HepG2 (cell line): ENCODE measurements around the gene TRNP1. TPM values are rescaled to one million over a fixed set of nuclear protein-coding genes. Genes with fewer than 3 reads are reported as not detected.

Experiments used
- ATAC-seq: fragments of 200-7000 bp; cut with Tn5 transposase; 3 replicates; pipeline ENCODE4 v1.9.1; 2020; ENCODE audit warnings: mild to moderate bottlenecking, moderate library complexity
- BruUV-seq: library from RNA; stranded (reverse); fragments of 400-500 nt; replicated peaks from 2 replicates; lab custom pipeline; 2021; lab: Mats Ljungman, UMichigan
- CTCF ChIA-PET: fragments of 300-600 bp; formaldehyde crosslinking; extraction: SDS; loops from one replicate; lab custom pipeline; 2021; ENCODE audit warnings: low total read pairs, inconsistent platforms, low intra/inter-chr PET ratio; lab: Yijun Ruan, JAX
- POLR2A ChIA-PET: fragments of 350-600 bp; sonication (Branson Sonifier 250); formaldehyde crosslinking; loops from one replicate; lab custom pipeline; 2020; ENCODE audit warnings: antibody characterized with exemption, inconsistent platforms; lab: Yijun Ruan, JAX
- DNase-seq: peaks from one replicate; pipeline ENCODE4 v3.0.0-alpha.2; 2015; ENCODE audit warnings: low spot score
- FAIRE-seq: peaks from 3 replicates; lab custom pipeline; 2011; peaks lifted over from hg19 to GRCh38; lab: Jason Lieb, UNC
- H2AFZ ChIP-seq: one replicate; pipeline ENCODE4 v1.6.1; 2011; ENCODE audit warnings: low read length, inconsistent platforms
- H3K27ac ChIP-seq: fragments of 300-600 bp; 3 replicates; pipeline ENCODE4 v1.8.0; 2011; ENCODE audit warnings: mixed run types, mild to moderate bottlenecking, mixed read lengths, low read length, inconsistent platforms; ENCODE audit not compliant: insufficient read depth; ENCODE audit errors: extremely low read length
- H3K27me3 ChIP-seq, 2 experiments: fragments of 200-600 bp in 1 of 2; 2 replicates in 1 of 2; 3 replicates in 1 of 2; pipeline versions ENCODE4 v1.6.0 to v1.8.0; 2011; ENCODE audit warnings: low read length in 2 of 2, mild to moderate bottlenecking in 2 of 2, moderate library complexity in 2 of 2, inconsistent platforms in 1 of 2; ENCODE audit not compliant: insufficient read depth in 2 of 2, control insufficient read depth in 1 of 2
- H3K36me3 ChIP-seq, 2 experiments: fragments of 200-600 bp in 1 of 2; replicated peaks in 1 of 2; 2 replicates in 1 of 2; 3 replicates in 1 of 2; pipeline versions ENCODE4 v1.5.1 to v1.8.0; 2011; ENCODE audit warnings: low read length in 2 of 2, inconsistent platforms in 1 of 2; ENCODE audit not compliant: insufficient read depth in 2 of 2, control insufficient read depth in 1 of 2
- H3K4me1 ChIP-seq: 2 replicates; pipeline ENCODE4 v1.5.1; 2012; ENCODE audit warnings: low read length, inconsistent platforms; ENCODE audit not compliant: insufficient read depth
- H3K4me2 ChIP-seq: 2 replicates; pipeline ENCODE4 v1.6.0; 2011; ENCODE audit warnings: low read depth, low read length, inconsistent platforms
- H3K4me3 ChIP-seq, 3 experiments: fragments of 200-600 bp in 1 of 3; sonication (generic), shearing (Covaris generic) in 1 of 3; replicated peaks in 1 of 3; 2 replicates each; pipeline ENCODE4 v1.5.1; 2011 to 2016; ENCODE audit warnings: low read length in 3 of 3, inconsistent platforms in 2 of 3, low read depth in 2 of 3, mild to moderate bottlenecking in 2 of 3, control low read depth in 1 of 3, mixed read lengths in 1 of 3; ENCODE audit not compliant: insufficient read depth in 1 of 3
- H3K79me2 ChIP-seq: one replicate; pipeline ENCODE4 v1.6.1; 2011; ENCODE audit warnings: low read length, inconsistent platforms; ENCODE audit not compliant: insufficient read depth
- H3K9ac ChIP-seq: 2 replicates; pipeline ENCODE4 v1.6.0; 2011; ENCODE audit warnings: mild to moderate bottlenecking, low read depth, low read length, inconsistent platforms; ENCODE audit not compliant: insufficient read depth
- H3K9me3 ChIP-seq: 2 replicates; pipeline ENCODE4 v1.5.1; 2012; ENCODE audit warnings: mild to moderate bottlenecking, low read length
- H4K20me1 ChIP-seq: 2 replicates; pipeline ENCODE4 v1.6.0; 2011; ENCODE audit warnings: inconsistent platforms, mild to moderate bottlenecking, low read length, moderate library complexity; ENCODE audit not compliant: insufficient read depth
- HOXA5 ChIP-seq: sonication (generic); formaldehyde crosslinking; IDR thresholded peaks from 2 replicates; pipeline ENCODE4 v1.4.0; 2020; ENCODE audit warnings: missing genetic modification reagents
- ISL2 ChIP-seq: sonication (generic); formaldehyde crosslinking; IDR thresholded peaks from 2 replicates; pipeline ENCODE4 v1.5.0; 2020; ENCODE audit warnings: missing genetic modification reagents
- PAF1 ChIP-seq: IDR thresholded peaks from 2 replicates; pipeline ENCODE4 v1.6.1; 2016; ENCODE audit warnings: missing genetic modification reagents, missing compliant biosample characterization
- THAP11 ChIP-seq: IDR thresholded peaks from 2 replicates; pipeline ENCODE4 v1.6.1; 2016; ENCODE audit warnings: missing biosample characterization, missing genetic modification reagents
- ZC3H4 ChIP-seq: sonication (generic); formaldehyde crosslinking; IDR thresholded peaks from 2 replicates; pipeline ENCODE4 v1.4.0; 2020; ENCODE audit warnings: missing genetic modification reagents, borderline replicate concordance
- ZFP36L1 ChIP-seq: sonication (generic); formaldehyde crosslinking; IDR thresholded peaks from 2 replicates; pipeline ENCODE4 v1.8.0; 2022; ENCODE audit warnings: mild to moderate bottlenecking, missing genetic modification reagents, moderate library complexity
- ZIK1 ChIP-seq: sonication (generic); formaldehyde crosslinking; IDR thresholded peaks from 2 replicates; pipeline ENCODE4 v1.5.0; 2020; ENCODE audit warnings: mild to moderate bottlenecking, low read depth, missing genetic modification reagents, borderline replicate concordance
- ZNF124 ChIP-seq: sonication (generic); formaldehyde crosslinking; IDR thresholded peaks from 2 replicates; pipeline ENCODE4 v1.4.0; 2020; ENCODE audit warnings: missing genetic modification reagents
- ZNF235 ChIP-seq: sonication (generic); formaldehyde crosslinking; IDR thresholded peaks from 2 replicates; pipeline ENCODE4 v1.8.1; 2023; ENCODE audit warnings: mild to moderate bottlenecking, missing genetic modification reagents, borderline replicate concordance
- ZNF367 ChIP-seq: sonication (generic); formaldehyde crosslinking; IDR thresholded peaks from 2 replicates; pipeline ENCODE4 v1.4.0; 2020; ENCODE audit warnings: missing genetic modification reagents, borderline replicate concordance
- ZNF430 ChIP-seq: sonication (generic); formaldehyde crosslinking; IDR thresholded peaks from 2 replicates; pipeline ENCODE4 v1.9.0; 2021; ENCODE audit warnings: mild to moderate bottlenecking, missing genetic modification reagents
- ZNF562 ChIP-seq: sonication (generic); formaldehyde crosslinking; IDR thresholded peaks from 2 replicates; pipeline ENCODE4 v1.8.0; 2022; ENCODE audit warnings: missing genetic modification reagents, borderline replicate concordance
- WGBS: methylation state at CpG from one replicate; pipeline ENCODE4 v1.1.6; 2017; ENCODE audit warnings: low lambda C conversion rate; 5-methylcytosine and 5-hydroxymethylcytosine counted together
- in situ Hi-C: cut with HindIII; loops from 2 replicates; pipeline ENCODE4 v1.10.0; 2017; ENCODE audit warnings: low pct_unique_long_range_greater_than_20kb; ENCODE audit not compliant: extremely low pct_ligation_motif_present
- intact Hi-C: fragments of 100-400 bp; cut with micrococcal nuclease; formaldehyde crosslinking; loops from one replicate; pipeline ENCODE4 v1.10.0; 2022; ENCODE audit not compliant: unreplicated experiment
- polyA plus RNA-seq, 8 experiments: library from polyadenylated mRNA; depleted of rRNA in 3 of 8; stranded (reverse) in 7 of 8; unstranded in 1 of 8; fragments of >200 nt; fragmentation: Illumina TruSeq in 4 of 8; extraction: Trizol in 4 of 8; gene quantifications; 2 replicates each; pipeline versions ENCODE4 v1.2.1 to v1.2.3, GENCODE V29; 2011 to 2016; ENCODE audit warnings: low read depth in 4 of 8, missing spikeins in 1 of 8, mixed read lengths in 1 of 8; ENCODE audit not compliant: insufficient read depth in 1 of 8
- total RNA-seq, 5 experiments: library from RNA; depleted of rRNA; stranded (reverse); fragments of >200 nt; fragmentation: Illumina TruSeq; extraction: Trizol; gene quantifications; 2 replicates each; pipeline ENCODE4 v1.2.3, GENCODE V29; 2016; ENCODE audit warnings: low read depth in 1 of 5
- TF ChIP-seq, protein P1 (sequence below): sonication (generic); formaldehyde crosslinking; IDR thresholded peaks from 2 replicates; pipeline ENCODE4 v1.4.0; 2020; ENCODE audit warnings: missing genetic modification reagents
- TF ChIP-seq, protein P2 (sequence below): sonication (generic); formaldehyde crosslinking; IDR thresholded peaks from 2 replicates; pipeline ENCODE4 v1.8.0; 2022; ENCODE audit warnings: mild to moderate bottlenecking, missing genetic modification reagents, borderline replicate concordance
- TF ChIP-seq, protein P3 (sequence below): sonication (generic); formaldehyde crosslinking; IDR thresholded peaks from 2 replicates; pipeline ENCODE4 v1.4.0; 2020; ENCODE audit warnings: missing genetic modification reagents

The TRNP1 gene
- total and polyA plus RNA-seq, 2 of the 13 experiments (the other 11 are each of a cell fraction or from before 2014, with no cell fraction given), result 42.0 to 158 TPM

DNA sequence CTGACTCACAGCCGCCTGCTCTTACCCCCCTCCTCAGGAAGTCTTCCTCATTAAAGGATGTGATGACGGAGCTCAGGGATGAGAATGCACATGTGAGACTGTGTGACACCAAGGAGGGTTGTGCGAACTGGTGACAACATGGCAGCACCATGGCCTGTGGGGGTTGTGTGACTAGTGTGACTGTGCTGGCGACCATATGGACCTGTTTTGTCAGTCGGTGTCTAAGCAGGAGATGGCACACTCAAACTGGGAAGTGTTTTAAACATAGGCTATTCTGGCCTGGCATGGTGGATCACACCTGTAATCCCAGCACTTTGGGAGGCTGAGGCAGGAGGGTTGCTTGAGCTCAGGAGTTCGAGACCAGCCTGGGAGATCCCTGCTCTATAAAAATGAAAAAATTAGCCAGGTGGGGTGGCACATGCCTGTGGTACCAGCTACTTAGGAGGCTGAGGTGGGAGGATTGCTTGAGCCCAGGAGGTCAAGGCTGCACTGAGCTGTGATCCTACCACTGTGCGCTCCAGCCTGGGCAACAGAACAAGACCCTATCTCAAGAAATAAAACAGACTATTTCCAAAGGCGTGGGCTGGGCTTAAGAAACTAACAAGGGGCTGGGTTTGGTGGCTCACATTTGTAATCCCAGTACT lies 7.4 kb downstream of the TRNP1 start (continued):
- TF ChIP-seq THAP11, result no peak
- TF ChIP-seq ZNF235 (CRISPR knock-in tag), result no peak
- TF ChIP-seq ZNF430 (CRISPR knock-in tag), result 0 out of 2 replicates have a peak, but pooled peaks have one; percentile 46
- 0 out of 2 replicates have a peak, but pooled peaks have one; percentile 59 for TF ChIP-seq ZIK1

DNA sequence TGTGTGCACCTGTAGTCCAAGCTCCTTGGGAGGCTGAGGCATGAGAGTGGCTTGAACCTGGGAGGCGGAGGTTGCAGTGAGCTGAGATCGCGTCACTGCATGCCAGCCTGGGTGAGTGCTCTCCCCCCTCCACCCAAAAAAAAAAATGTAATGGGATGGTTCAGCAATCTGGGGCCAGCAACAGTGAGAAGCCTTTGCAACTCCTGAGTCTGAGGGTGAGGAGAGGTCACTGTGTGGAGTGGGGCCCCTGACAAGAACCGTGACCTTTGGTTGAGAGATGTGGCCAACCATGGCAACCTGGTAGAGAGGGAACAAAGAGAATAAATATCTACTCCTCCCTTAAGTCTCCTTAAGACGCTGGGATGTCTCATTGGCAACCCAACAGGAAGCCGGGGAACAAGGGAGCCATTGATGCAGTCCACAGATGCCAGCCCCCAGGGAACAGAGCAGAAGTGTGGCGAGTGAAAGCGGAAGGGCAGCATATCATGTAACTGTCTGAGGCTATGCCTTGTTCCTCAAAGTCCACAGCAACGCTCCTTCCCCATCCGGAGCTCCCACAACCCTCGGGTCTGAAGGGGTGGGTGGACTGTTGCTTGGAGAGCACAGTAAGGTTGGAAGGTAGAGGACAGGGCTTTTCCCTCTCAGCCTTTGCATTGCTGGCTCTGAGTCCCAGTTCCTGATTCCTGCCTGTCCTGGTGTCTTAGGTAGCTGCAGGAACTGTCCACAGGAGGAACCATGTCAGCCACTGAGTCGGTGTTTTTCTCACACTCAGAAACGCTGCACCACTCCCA lies 8.3 kb downstream of the TRNP1 start:
- Histone ChIP-seq H3K36me3 (no peaks in the 10 kb centered on the region), H2AFZ (no peak overlapping the region)
- ATAC-seq, result peak; percentile 3
- TF ChIP-seq ZNF562 (CRISPR knock-in tag), result 0 out of 2 replicates have a peak, but pooled peaks have one; percentile 5
- TF ChIP-seq, protein P1, sequence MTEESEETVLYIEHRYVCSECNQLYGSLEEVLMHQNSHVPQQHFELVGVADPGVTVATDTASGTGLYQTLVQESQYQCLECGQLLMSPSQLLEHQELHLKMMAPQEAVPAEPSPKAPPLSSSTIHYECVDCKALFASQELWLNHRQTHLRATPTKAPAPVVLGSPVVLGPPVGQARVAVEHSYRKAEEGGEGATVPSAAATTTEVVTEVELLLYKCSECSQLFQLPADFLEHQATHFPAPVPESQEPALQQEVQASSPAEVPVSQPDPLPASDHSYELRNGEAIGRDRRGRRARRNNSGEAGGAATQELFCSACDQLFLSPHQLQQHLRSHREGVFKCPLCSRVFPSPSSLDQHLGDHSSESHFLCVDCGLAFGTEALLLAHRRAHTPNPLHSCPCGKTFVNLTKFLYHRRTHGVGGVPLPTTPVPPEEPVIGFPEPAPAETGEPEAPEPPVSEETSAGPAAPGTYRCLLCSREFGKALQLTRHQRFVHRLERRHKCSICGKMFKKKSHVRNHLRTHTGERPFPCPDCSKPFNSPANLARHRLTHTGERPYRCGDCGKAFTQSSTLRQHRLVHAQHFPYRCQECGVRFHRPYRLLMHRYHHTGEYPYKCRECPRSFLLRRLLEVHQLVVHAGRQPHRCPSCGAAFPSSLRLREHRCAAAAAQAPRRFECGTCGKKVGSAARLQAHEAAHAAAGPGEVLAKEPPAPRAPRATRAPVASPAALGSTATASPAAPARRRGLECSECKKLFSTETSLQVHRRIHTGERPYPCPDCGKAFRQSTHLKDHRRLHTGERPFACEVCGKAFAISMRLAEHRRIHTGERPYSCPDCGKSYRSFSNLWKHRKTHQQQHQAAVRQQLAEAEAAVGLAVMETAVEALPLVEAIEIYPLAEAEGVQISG (CRISPR knock-in tag), result peak; percentile 22; the same call in 1 of the 2 replicates
- TF ChIP-seq ZNF367 (CRISPR knock-in tag), result no peak
- no peak for TF ChIP-seq HOXA5 (CRISPR knock-in tag)
- TF ChIP-seq ISL2 (CRISPR knock-in tag), result 0 out of 2 replicates have a peak, but pooled peaks have one; percentile 17
- TF ChIP-seq PAF1 (CRISPR knock-in tag), result peak; percentile 93
- TF ChIP-seq, protein P2, sequence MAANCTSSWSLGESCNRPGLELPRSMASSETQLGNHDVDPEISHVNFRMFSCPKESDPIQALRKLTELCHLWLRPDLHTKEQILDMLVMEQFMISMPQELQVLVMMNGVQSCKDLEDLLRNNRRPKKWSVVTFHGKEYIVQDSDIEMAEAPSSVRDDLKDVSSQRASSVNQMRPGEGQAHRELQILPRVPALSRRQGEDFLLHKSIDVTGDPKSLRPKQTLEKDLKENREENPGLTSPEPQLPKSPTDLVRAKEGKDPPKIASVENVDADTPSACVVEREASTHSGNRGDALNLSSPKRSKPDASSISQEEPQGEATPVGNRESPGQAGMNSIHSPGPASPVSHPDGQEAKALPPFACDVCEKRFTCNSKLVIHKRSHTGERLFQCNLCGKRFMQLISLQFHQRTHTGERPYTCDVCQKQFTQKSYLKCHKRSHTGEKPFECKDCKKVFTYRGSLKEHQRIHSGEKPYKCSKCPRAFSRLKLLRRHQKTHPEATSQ (CRISPR knock-in tag), result 0 out of 2 replicates have a peak, but pooled peaks have one; percentile 16
- 0 out of 2 replicates have a peak, but pooled peaks have one; percentile 23 for TF ChIP-seq ZNF124
- TF ChIP-seq ZC3H4 (CRISPR knock-in tag), result peak; percentile 75
- TF ChIP-seq, protein P3, sequence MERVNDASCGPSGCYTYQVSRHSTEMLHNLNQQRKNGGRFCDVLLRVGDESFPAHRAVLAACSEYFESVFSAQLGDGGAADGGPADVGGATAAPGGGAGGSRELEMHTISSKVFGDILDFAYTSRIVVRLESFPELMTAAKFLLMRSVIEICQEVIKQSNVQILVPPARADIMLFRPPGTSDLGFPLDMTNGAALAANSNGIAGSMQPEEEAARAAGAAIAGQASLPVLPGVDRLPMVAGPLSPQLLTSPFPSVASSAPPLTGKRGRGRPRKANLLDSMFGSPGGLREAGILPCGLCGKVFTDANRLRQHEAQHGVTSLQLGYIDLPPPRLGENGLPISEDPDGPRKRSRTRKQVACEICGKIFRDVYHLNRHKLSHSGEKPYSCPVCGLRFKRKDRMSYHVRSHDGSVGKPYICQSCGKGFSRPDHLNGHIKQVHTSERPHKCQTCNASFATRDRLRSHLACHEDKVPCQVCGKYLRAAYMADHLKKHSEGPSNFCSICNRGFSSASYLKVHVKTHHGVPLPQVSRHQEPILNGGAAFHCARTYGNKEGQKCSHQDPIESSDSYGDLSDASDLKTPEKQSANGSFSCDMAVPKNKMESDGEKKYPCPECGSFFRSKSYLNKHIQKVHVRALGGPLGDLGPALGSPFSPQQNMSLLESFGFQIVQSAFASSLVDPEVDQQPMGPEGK (CRISPR knock-in tag), result peak; percentile 38
- TF ChIP-seq ZFP36L1, result 0 out of 2 replicates have a peak, but pooled peaks have one; percentile 19

More for the DNA sequence above, 8.3 kb downstream of the TRNP1 start:
- peaks cover 5% of the 10 kb centered on the region for H3K79me2 ChIP-seq
- CTCF ChIA-PET, result no interaction called here
- no TSS peak for BruUV-seq
- H4K20me1 ChIP-seq, result peaks cover 52% of the 10 kb centered on the region
- H3K9ac ChIP-seq, result no peak overlapping the region
- FAIRE-seq, result peak; percentile 55
- no peak overlapping the region for H3K4me3 ChIP-seq
- no peaks in the 10 kb centered on the region for H3K9me3 ChIP-seq
- peak overlapping the region; percentile 48 for H3K4me2 ChIP-seq
- intact Hi-C loops (no loop called here), in situ Hi-C loops (no loop called here)
- H3K27me3 ChIP-seq, result no peaks in the 10 kb centered on the region
- peak overlapping the region; percentile 45 for H3K27ac ChIP-seq
- peak; percentile 50 for DNase-seq
- WGBS, result 18% methylated on average over 10 of the region's 13 CpGs
- peaks cover 84% of the 10 kb centered on the region for H3K4me1 ChIP-seq
- POLR2A ChIA-PET, result interaction anchor here (0.7 to 12.9 kb wide), 8 partner anchors 8 to 88 kb away, joined by 3 to 253 read pairs (median 5); partner anchors contain the start of genes NR0B2, TENT5B and TRNP1
